ENCODE results near the gene GDPD3. TPM values are rescaled to one million over a fixed set of nuclear protein-coding genes. Genes with fewer than 3 reads are reported as not detected.
A peak's percentile ranks its signal among the peaks of the same experiment; 100 is the strongest.

The GDPD3 gene
- total and polyA plus RNA-seq, 2 of the 13 experiments (the other 11 are each of a cell fraction or from before 2014, with no cell fraction given): 18.7 to 20.6 TPM

GRCh38 chr16:30063893-30064728 is 49.2 kb downstream of the GDPD3 start (continued):
- 0 out of 2 replicates have a peak, but pooled peaks have one; percentile 21 for TF ChIP-seq THRA (CRISPR knock-in tag; IDR thresholded peaks at IDR 0.05; ENCODE audit: borderline replicate concordance)
- TF ChIP-seq FOSL1 (CRISPR knock-in tag; IDR thresholded peaks at IDR 0.05; ENCODE audit: borderline replicate concordance): no peak
- no peak for TF ChIP-seq ZNF24 (IDR thresholded peaks at IDR 0.05)
- no peak for TF ChIP-seq LRRFIP1 (CRISPR knock-in tag; conservative IDR thresholded peaks at IDR 0.05)
- no peak for TF ChIP-seq DBP (CRISPR knock-in tag; IDR thresholded peaks at IDR 0.05; ENCODE audit: not compliant biosample characterization)
- peak; percentile 73 for TF ChIP-seq RBM39 (IDR thresholded peaks at IDR 0.05; ENCODE audit: low read depth, low read length, poor library complexity, severe bottlenecking)
- TF ChIP-seq PBX2 (CRISPR knock-in tag; IDR thresholded peaks at IDR 0.05): no peak
- TF ChIP-seq THAP9 (CRISPR knock-in tag; IDR thresholded peaks at IDR 0.05; ENCODE audit: borderline replicate concordance): peak; percentile 45; the same call in 1 of the 2 replicates
- 0 out of 2 replicates have a peak, but pooled peaks have one; percentile 68 for TF ChIP-seq PAF1 (CRISPR knock-in tag; IDR thresholded peaks at IDR 0.05)
- TF ChIP-seq ZNF777 (CRISPR knock-in tag; IDR thresholded peaks at IDR 0.05): peak; percentile 85
- no peak for TF ChIP-seq TSC22D2 (CRISPR knock-in tag; IDR thresholded peaks at IDR 0.05; ENCODE audit: borderline replicate concordance)
- TF ChIP-seq LBX2 (CRISPR knock-in tag; IDR thresholded peaks at IDR 0.05; ENCODE audit: borderline replicate concordance): no peak
- TF ChIP-seq PAWR (CRISPR knock-in tag; IDR thresholded peaks at IDR 0.05; ENCODE audit: borderline replicate concordance): no peak; the same call in 1 of the 2 replicates
- TF ChIP-seq ZNF18 (CRISPR knock-in tag; IDR thresholded peaks at IDR 0.05; ENCODE audit: insufficient replicate concordance): no peak
- TF ChIP-seq ZNF30 (CRISPR knock-in tag; IDR thresholded peaks at IDR 0.05): no peak
- no peak; the same call in 1 of the 2 replicates for TF ChIP-seq DPF2 (CRISPR knock-in tag; IDR thresholded peaks at IDR 0.05; ENCODE audit: borderline replicate concordance, low read depth)

Data from HepG2 (cell line).